ENCODE results near the gene TGIF1. TPM values are rescaled to one million over a fixed set of nuclear protein-coding genes. Genes with fewer than 3 reads are reported as not detected.

TGIF1 gene
- total and polyA plus RNA-seq, 2 donors (not counting 1 experiment from before 2014, with no cell fraction given) = 30.4 to 140 TPM

DNA sequence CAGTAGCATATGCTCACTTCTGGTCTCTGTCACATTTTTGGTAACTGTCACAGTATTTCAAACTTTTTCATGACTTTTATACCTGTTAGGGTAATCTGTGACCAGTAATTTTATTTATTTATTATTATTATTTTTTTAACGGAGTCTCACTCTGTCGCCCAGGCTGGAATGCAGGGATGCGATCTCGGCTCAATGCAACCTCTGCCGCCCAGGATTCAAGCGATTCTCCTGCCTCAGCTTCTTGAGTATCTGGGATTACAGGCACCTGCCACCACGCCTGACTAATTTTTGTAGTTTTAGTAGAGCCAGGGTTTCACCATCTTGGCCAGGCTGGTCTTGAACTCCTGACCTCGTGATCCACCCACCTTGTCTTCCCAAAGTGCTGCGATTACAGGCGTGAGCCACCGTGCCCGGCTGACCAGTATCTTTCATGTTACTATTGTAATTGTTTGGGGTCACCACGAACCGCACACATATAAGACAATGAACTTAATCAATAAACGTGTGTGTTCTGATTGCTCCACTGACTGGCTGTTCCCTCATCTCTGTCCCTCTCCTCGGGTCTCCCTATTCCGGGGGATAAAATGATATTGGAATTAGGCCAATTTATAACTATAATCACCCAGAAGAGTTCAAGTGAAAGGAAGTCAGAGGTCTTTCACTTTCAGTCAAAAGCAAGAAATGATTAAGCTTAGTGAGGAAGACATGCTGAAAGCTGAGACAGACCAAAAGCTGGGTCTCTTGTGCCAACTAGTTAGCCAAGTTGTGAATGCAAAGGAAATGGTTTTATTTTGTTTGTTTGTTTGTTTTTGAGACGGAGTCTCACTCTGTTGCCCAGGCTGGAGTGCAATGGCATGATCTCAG lies 22.9 kb downstream of the TGIF1 start:
- intact Hi-C loops (cut with micrococcal nuclease) = no loop called here
- CTCF ChIA-PET = interaction anchor here (0.6 to 1.3 kb wide), 4 partner anchors 9 to 123 kb away, joined by 3 to 8 read pairs (median 5); no protein-coding TSS in a partner anchor
- Histone ChIP-seq H3K79me2 (ENCODE audit: control insufficient read depth, insufficient read depth, low read length) (no peaks in the 10 kb centered on the region), H3K9ac (ENCODE audit: low read length) (no peak overlapping the region), H4K20me1 (ENCODE audit: control insufficient read depth, insufficient read depth, low read length, poor library complexity, severe bottlenecking) (no peaks in the 10 kb centered on the region), H3K36me3 (replicated peaks in 1 of 2; ENCODE audit: control extremely low read depth in 1 of 2, control insufficient read depth in 1 of 2, extremely low read depth in 1 of 2, insufficient read depth in 2 of 2, low read length in 1 of 2) (no peaks in the 10 kb centered on the region), H3K27me3 (replicated peaks in 1 of 4; ENCODE audit: control extremely low read depth in 1 of 4, control insufficient read depth in 3 of 4, insufficient read depth in 4 of 4, low read length in 3 of 4) (no peaks in the 10 kb centered on the region), H3K4me3 (ENCODE audit: control extremely low read depth in 1 of 5, extremely low read depth in 1 of 5, insufficient read depth in 1 of 5, low read depth in 2 of 5, low read length in 4 of 5) (no peak overlapping the region), H3K9me3 (ENCODE audit: control extremely low read depth in 1 of 3, control insufficient read depth in 2 of 3, insufficient read depth in 1 of 3, low read length in 2 of 3) (peaks cover 0 to 4% (median 0%) of the 10 kb centered on the region in 3 donors), H3K4me1 (ENCODE audit: control insufficient read depth in 2 of 2, insufficient read depth in 2 of 2, low read length in 2 of 2) (peaks cover 0 to 3% of the 10 kb centered on the region in 2 donors), H3K27ac (ENCODE audit: low read length in 2 of 2) (no peak overlapping the region), H2AFZ (ENCODE audit: insufficient read depth, low read depth, low read length, poor library complexity, severe bottlenecking) (no peak overlapping the region), H3K4me2 (replicated peaks; ENCODE audit: low read depth, low read length, poor library complexity, severe bottlenecking) (no peak overlapping the region)
- no peak for ATAC-seq (ENCODE audit: low read depth)
- POLR2A ChIA-PET = no interaction called here
- Mint-ChIP-seq H3K4me1 (peaks cover 7% of the 10 kb centered on the region), H3K4me3 (peak overlapping the region; percentile 44), H3K27me3 (no peaks in the 10 kb centered on the region), H3K27ac (no peak overlapping the region), H3K9me3 (ENCODE audit: insufficient read depth) (no peaks in the 10 kb centered on the region)
- DNase-seq = no peak
- WGBS (ENCODE audit: insufficient coverage) = 83% methylated on average over 8 of the region's 18 CpGs
- no peak for TF ChIP-seq EZH2 (IDR thresholded peaks at IDR 0.05; ENCODE audit: borderline replicate concordance, insufficient read depth, low read depth, low read length, poor library complexity, severe bottlenecking)
- TF ChIP-seq, protein P1, sequence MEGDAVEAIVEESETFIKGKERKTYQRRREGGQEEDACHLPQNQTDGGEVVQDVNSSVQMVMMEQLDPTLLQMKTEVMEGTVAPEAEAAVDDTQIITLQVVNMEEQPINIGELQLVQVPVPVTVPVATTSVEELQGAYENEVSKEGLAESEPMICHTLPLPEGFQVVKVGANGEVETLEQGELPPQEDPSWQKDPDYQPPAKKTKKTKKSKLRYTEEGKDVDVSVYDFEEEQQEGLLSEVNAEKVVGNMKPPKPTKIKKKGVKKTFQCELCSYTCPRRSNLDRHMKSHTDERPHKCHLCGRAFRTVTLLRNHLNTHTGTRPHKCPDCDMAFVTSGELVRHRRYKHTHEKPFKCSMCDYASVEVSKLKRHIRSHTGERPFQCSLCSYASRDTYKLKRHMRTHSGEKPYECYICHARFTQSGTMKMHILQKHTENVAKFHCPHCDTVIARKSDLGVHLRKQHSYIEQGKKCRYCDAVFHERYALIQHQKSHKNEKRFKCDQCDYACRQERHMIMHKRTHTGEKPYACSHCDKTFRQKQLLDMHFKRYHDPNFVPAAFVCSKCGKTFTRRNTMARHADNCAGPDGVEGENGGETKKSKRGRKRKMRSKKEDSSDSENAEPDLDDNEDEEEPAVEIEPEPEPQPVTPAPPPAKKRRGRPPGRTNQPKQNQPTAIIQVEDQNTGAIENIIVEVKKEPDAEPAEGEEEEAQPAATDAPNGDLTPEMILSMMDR (IDR thresholded peaks at IDR 0.05) = no peak
